Measurements from ENCODE around the gene WRAP73. TPM values are rescaled to one million over a fixed set of nuclear protein-coding genes. Genes with fewer than 3 reads are reported as not detected.
"Not testable (repeated sequence)": the region's sequence is repeated elsewhere in the genome, so short reads cannot be mapped to it uniquely, and the experiment has no call there.

Gene WRAP73
- total RNA-seq, 4 donors from 2014 or later: 19.7 to 30.4 (median 25.5) TPM

DNA sequence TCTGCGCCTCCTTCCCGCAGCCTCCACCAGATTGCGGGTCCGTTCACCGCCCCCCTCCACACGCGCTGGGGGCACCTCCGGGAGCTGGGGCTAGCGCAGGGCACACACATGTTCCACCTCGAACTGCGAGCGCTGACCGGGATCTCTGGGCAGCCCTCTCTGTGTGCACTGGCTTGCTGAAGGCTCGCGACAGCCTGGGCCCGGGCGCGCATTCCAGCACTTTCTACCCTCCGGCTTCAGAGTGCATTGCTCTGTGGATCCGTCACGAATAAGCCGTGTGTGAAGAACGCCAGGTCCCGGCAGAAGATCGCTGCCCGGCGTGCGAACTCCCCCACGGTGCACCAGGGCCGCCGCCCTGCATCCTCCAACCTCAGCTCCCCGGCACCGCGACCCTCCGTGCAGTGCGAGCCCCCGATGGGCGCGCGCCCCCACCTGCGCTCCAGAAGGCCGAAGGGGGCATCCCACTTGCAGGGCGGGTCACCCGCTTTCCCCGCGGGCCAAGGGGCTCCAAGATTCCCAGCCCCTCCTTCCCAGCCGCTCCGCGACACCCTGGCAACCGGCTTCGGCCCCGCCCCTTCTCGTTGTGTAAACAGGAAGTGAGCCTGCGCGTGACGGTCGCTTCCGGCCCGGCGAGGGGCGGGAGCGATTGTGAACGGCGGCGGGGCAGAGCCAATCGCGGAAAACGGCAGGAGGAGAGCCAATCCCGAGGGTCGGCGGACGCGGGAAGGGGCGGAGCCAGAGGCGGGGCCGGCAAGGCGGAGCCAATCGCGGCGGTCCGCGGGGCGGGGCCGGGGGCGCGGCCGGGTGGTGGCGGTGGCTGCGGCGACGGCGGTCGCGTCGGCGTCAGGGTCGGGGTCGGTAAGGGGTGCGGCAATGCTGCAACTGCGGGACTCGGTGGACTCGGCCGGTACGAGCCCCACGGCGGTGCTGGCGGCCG, 25.4 kb downstream of the WRAP73 start, which contains the start of gene TPRG1L:
TPRG1L (plus strand) TSS at position 816 of the 937 bp plus-strand sequence; CDS start at position 874, 58 bp downstream.
- Histone ChIP-seq H3K4me3 (peak within 1 kb of the TSS; percentile 78 to 98 (median 94)), H3K27ac (peak within 1 kb of the TSS; percentile 82 to 94 (median 92)), H3K36me3 (peaks cover 0 to 18% (median 8%) of the 10 kb centered on the region in 4 donors), H3K9me3 (no peaks in the 10 kb centered on the region), H3K4me1 (peaks cover 15 to 27% (median 24%) of the 10 kb centered on the region in 4 donors), H3K27me3 (no peaks in the 10 kb centered on the region)
- peak; percentile 47 for TF ChIP-seq POLR2A (IDR thresholded peaks at IDR 0.05)
- TF ChIP-seq, protein P1, sequence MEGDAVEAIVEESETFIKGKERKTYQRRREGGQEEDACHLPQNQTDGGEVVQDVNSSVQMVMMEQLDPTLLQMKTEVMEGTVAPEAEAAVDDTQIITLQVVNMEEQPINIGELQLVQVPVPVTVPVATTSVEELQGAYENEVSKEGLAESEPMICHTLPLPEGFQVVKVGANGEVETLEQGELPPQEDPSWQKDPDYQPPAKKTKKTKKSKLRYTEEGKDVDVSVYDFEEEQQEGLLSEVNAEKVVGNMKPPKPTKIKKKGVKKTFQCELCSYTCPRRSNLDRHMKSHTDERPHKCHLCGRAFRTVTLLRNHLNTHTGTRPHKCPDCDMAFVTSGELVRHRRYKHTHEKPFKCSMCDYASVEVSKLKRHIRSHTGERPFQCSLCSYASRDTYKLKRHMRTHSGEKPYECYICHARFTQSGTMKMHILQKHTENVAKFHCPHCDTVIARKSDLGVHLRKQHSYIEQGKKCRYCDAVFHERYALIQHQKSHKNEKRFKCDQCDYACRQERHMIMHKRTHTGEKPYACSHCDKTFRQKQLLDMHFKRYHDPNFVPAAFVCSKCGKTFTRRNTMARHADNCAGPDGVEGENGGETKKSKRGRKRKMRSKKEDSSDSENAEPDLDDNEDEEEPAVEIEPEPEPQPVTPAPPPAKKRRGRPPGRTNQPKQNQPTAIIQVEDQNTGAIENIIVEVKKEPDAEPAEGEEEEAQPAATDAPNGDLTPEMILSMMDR (IDR thresholded peaks at IDR 0.05): no peak
- peak; percentile 55 to 77 (median 63) for TF ChIP-seq POLR2AphosphoS5 (IDR thresholded peaks at IDR 0.05)
- peak; percentile 12 for TF ChIP-seq EP300 (IDR thresholded peaks at IDR 0.05; ENCODE audit: low read depth)
- in situ Hi-C loops (cut with MboI; ENCODE audit: low pct_ligation_motif_present in 1 of 4, low pct_unique_long_range_greater_than_20kb in 1 of 4, low sequenced_read_pairs in 3 of 4): loop anchor here in 1 of 4 donors (10.0 kb wide), 1 partner anchor 140 kb away; no protein-coding TSS in a partner anchor
- WGBS, 2 donors (ENCODE audit: low coverage in 1 of 2): 1 to 7% methylated on average over 3 to 100 of the region's 108 CpGs
- intact Hi-C loops (cut with DNase I; ENCODE audit: low total_unique reads): loop anchor here (10.0 kb wide), 1 partner anchor 1430 kb away; the partner anchor contains the start of gene FAAP20
- peak; percentile 99 for DNase-seq

DNA sequence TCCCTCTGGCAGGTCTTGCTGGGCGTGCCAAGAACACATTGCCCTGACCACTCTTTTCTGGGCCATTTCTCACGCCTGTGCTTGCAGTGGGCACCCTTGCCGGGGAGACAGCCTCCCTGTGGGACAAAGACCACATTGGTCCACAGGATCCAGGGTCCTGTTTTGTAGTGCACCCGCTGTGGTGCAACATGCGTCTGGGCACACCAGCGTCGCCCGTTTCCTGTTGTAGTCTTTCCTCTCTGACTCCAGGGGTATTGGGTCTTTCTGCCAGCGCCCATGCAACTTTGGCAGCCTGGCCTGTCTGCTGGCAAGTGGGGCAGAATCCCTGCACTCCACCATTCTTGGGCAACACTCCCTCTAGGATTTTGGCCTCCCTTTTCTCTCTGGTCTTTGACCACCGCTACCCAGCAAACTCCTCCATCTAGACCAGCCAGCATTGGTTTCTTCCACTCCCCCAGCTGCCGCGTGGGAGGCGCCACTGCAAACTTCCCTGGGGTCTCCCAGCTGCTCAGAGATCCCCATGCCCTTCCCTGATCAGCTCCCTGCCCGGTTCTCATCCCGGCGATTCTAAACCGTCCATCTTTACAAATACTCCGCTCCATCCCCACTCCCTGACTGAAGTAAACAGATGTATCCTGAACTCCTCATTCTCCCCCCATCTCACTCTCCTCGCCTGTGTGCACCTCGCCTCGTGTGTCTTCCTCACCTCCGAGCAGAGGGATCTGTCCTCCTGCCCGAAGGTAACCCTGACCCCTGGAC, 26.3 kb downstream of the WRAP73 start:
- Histone ChIP-seq H3K4me1 (peaks cover 15 to 30% (median 26%) of the 10 kb centered on the region in 4 donors), H3K4me3 (peak overlapping the region; percentile 78 to 98 (median 94)), H3K9me3 (no peaks in the 10 kb centered on the region), H3K27me3 (no peaks in the 10 kb centered on the region), H3K36me3 (peaks cover 0 to 16% (median 5%) of the 10 kb centered on the region in 4 donors), H3K27ac (peak overlapping the region; percentile 82 to 94 (median 92))
- 35 to 41% methylated on average over 16 to 23 of the region's 23 CpGs for WGBS, 2 donors (ENCODE audit: low coverage in 1 of 2)
- TF ChIP-seq POLR2A (IDR thresholded peaks at IDR 0.05) (no peak), EP300 (IDR thresholded peaks at IDR 0.05; ENCODE audit: low read depth) (no peak), POLR2AphosphoS5 (IDR thresholded peaks at IDR 0.05) (no peak)
- TF ChIP-seq, protein P1 (IDR thresholded peaks at IDR 0.05): no peak
- in situ Hi-C loops (cut with MboI; ENCODE audit: low pct_ligation_motif_present in 1 of 4, low pct_unique_long_range_greater_than_20kb in 1 of 4, low sequenced_read_pairs in 3 of 4) (loop anchor here in 1 of 4 donors (10.0 kb wide), 1 partner anchor 139 kb away; no protein-coding TSS in a partner anchor), intact Hi-C loops (cut with DNase I; ENCODE audit: low total_unique reads) (loop anchor here (10.0 kb wide), 1 partner anchor 1429 kb away; the partner anchor contains the start of gene FAAP20)
- DNase-seq: no peak

DNA sequence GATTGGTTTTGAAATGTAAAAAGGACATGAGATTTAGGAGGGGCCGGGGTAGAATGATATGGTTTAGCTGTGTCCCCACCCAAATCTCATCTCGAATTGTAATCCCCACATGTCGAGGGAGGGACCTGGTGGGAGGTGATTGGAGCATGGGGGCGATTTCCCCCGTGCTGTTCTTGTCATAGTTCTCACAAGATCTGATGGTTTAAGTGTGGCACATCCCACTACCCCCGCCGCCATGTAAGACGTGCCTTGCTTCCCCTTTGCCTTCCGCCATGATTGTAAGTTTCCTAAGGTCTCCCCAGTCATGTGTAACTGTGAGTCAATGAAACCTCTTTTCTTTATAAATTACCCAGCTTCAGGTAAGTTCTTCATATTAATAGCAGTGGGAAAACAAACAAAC, 27.8 kb downstream of the WRAP73 start:
- intact Hi-C loops (cut with DNase I; ENCODE audit: low total_unique reads): loop anchor here (10.0 kb wide), 1 partner anchor 1427 kb away; the partner anchor contains the start of gene FAAP20
- not testable (repeated sequence) for H3K27me3 ChIP-seq, H3K27ac ChIP-seq, H3K9me3 ChIP-seq, H3K4me3 ChIP-seq, H3K36me3 ChIP-seq, DNase-seq
- in situ Hi-C loops (cut with MboI; ENCODE audit: low pct_ligation_motif_present in 1 of 4, low pct_unique_long_range_greater_than_20kb in 1 of 4, low sequenced_read_pairs in 3 of 4): loop anchor here in 1 of 4 donors (10.0 kb wide), 1 partner anchor 137 kb away; no protein-coding TSS in a partner anchor
- peaks cover 15 to 30% (median 27%) of the 10 kb centered on the region in 4 donors for H3K4me1 ChIP-seq
- 71 to 81% methylated on average over 7 to 9 of the region's 9 CpGs for WGBS, 2 donors (ENCODE audit: low coverage in 1 of 2)

DNA sequence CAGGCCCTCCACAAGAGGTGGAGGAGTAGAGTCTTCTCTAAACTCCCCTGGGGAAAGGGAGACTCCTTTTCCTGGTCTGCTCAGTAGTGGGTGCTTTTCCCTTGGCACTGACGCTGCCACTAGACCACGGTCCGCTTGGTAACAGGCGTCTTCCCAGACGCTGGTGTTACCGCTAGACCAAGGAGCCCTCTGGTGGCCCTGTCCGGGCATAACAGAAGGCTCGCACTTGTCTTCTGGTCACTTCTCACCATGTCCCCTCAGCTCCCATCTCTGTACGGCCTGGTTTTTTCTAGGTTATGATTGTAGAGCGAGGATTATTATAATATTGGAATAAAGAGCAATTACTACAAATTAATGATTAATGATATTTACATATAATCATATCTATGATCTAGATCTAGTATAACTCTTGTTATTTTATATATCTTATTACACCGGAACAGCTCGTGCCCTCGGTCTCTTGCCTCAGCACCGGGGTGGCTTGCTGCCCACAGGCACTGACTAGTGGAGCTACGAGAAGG, 28.7 kb downstream of the WRAP73 start:
- TF ChIP-seq, protein P1 (IDR thresholded peaks at IDR 0.05): peak; percentile 60 to 69 (median 65)
- not testable (repeated sequence) for H3K4me3 ChIP-seq, H3K9me3 ChIP-seq, H3K27me3 ChIP-seq, H3K27ac ChIP-seq, H3K36me3 ChIP-seq, DNase-seq
- WGBS, 2 donors (ENCODE audit: low coverage in 1 of 2): 19 to 22% methylated on average over 2 to 15 of the region's 15 CpGs
- in situ Hi-C loops (cut with MboI; ENCODE audit: low pct_ligation_motif_present in 1 of 4, low pct_unique_long_range_greater_than_20kb in 1 of 4, low sequenced_read_pairs in 3 of 4) (loop anchor here in 1 of 4 donors (10.0 kb wide), 1 partner anchor 136 kb away; no protein-coding TSS in a partner anchor), intact Hi-C loops (cut with DNase I; ENCODE audit: low total_unique reads) (loop anchor here (10.0 kb wide), 1 partner anchor 1426 kb away; the partner anchor contains the start of gene FAAP20)
- H3K4me1 ChIP-seq: peaks cover 15 to 30% (median 25%) of the 10 kb centered on the region in 4 donors

All from transverse colon (tissue), 4 donors.